ENCODE results near the gene GM2A. TPM values are rescaled to one million over a fixed set of nuclear protein-coding genes. Genes with fewer than 3 reads are reported as not detected.

Gene GM2A
- total and polyA plus RNA-seq, 2 of the 13 experiments (the other 11 are each of a cell fraction or from before 2014, with no cell fraction given), result 14.6 to 29.6 TPM

GRCh38 chr5:151234476-151235238 lies 18.3 kb upstream of the GM2A start (continued):
- TF ChIP-seq ZNF367 (CRISPR knock-in tag; IDR thresholded peaks at IDR 0.05; ENCODE audit: borderline replicate concordance) (peak; percentile 27; the same call in 1 of the 2 replicates), ZNF619 (CRISPR knock-in tag; IDR thresholded peaks at IDR 0.05) (0 out of 2 replicates have a peak, but pooled peaks have one; percentile 33), ZNF101 (CRISPR knock-in tag; IDR thresholded peaks at IDR 0.05; ENCODE audit: borderline replicate concordance, low read depth) (no peak), ZKSCAN1 (IDR thresholded peaks at IDR 0.05; ENCODE audit: low read length) (0 out of 2 replicates have a peak, but pooled peaks have one; percentile 9), KLF12 (CRISPR knock-in tag; IDR thresholded peaks at IDR 0.05; ENCODE audit: borderline replicate concordance) (0 out of 2 replicates have a peak, but pooled peaks have one; percentile 76), ZNF543 (CRISPR knock-in tag; IDR thresholded peaks at IDR 0.05) (no peak; the same call in 1 of the 2 replicates), HNF4A (CRISPR knock-in tag; IDR thresholded peaks at IDR 0.05) (peak; percentile 91), BRCA1 (CRISPR knock-in tag; IDR thresholded peaks at IDR 0.05) (0 out of 2 replicates have a peak, but pooled peaks have one; percentile 38), ZNF574 (CRISPR knock-in tag; IDR thresholded peaks at IDR 0.05) (peak; percentile 31; the same call in 1 of the 2 replicates), KLF6 (CRISPR knock-in tag; IDR thresholded peaks at IDR 0.05) (0 out of 2 replicates have a peak, but pooled peaks have one; percentile 41), ZFP36L1 (CRISPR knock-in tag; IDR thresholded peaks at IDR 0.05) (no peak), EED (CRISPR knock-in tag; IDR thresholded peaks at IDR 0.05) (0 out of 2 replicates have a peak, but pooled peaks have one; percentile 27), RFX1 (IDR thresholded peaks at IDR 0.05) (peak; percentile 49), ZBTB21 (CRISPR knock-in tag; IDR thresholded peaks at IDR 0.05) (no peak; the same call in 1 of the 2 replicates), CEBPB (IDR thresholded peaks at IDR 0.05; ENCODE audit: borderline replicate concordance, low read depth, low read length) (peak; percentile 90), NONO (IDR thresholded peaks at IDR 0.05) (no peak), NONO (CRISPR knock-in tag; conservative IDR thresholded peaks at IDR 0.05) (peak; percentile 51; the same call in 1 of the 2 replicates), NR2C2 (CRISPR knock-in tag; IDR thresholded peaks at IDR 0.05; ENCODE audit: borderline replicate concordance) (peak; percentile 48; the same call in 1 of the 2 replicates), ZNF607 (CRISPR knock-in tag; IDR thresholded peaks at IDR 0.05; ENCODE audit: borderline replicate concordance) (no peak)
- TF ChIP-seq, protein P1, sequence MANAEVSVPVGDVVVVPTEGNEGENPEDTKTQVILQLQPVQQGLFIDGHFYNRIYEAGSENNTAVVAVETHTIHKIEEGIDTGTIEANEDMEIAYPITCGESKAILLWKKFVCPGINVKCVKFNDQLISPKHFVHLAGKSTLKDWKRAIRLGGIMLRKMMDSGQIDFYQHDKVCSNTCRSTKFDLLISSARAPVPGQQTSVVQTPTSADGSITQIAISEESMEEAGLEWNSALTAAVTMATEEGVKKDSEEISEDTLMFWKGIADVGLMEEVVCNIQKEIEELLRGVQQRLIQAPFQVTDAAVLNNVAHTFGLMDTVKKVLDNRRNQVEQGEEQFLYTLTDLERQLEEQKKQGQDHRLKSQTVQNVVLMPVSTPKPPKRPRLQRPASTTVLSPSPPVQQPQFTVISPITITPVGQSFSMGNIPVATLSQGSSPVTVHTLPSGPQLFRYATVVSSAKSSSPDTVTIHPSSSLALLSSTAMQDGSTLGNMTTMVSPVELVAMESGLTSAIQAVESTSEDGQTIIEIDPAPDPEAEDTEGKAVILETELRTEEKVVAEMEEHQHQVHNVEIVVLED (CRISPR knock-in tag; IDR thresholded peaks at IDR 0.05; ENCODE audit: borderline replicate concordance), result peak; percentile 35; the same call in 1 of the 2 replicates
- TF ChIP-seq, protein P2, sequence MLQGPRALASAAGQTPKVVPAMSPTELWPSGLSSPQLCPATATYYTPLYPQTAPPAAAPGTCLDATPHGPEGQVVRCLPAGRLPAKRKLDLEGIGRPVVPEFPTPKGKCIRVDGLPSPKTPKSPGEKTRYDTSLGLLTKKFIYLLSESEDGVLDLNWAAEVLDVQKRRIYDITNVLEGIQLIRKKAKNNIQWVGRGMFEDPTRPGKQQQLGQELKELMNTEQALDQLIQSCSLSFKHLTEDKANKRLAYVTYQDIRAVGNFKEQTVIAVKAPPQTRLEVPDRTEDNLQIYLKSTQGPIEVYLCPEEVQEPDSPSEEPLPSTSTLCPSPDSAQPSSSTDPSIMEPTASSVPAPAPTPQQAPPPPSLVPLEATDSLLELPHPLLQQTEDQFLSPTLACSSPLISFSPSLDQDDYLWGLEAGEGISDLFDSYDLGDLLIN (CRISPR knock-in tag; IDR thresholded peaks at IDR 0.05; ENCODE audit: borderline replicate concordance), result no peak
- TF ChIP-seq, protein P3, sequence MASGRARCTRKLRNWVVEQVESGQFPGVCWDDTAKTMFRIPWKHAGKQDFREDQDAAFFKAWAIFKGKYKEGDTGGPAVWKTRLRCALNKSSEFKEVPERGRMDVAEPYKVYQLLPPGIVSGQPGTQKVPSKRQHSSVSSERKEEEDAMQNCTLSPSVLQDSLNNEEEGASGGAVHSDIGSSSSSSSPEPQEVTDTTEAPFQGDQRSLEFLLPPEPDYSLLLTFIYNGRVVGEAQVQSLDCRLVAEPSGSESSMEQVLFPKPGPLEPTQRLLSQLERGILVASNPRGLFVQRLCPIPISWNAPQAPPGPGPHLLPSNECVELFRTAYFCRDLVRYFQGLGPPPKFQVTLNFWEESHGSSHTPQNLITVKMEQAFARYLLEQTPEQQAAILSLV (CRISPR knock-in tag; IDR thresholded peaks at IDR 0.05; ENCODE audit: borderline replicate concordance), result no peak
